Omental fat pad (tissue), 4 donors: Measurements from ENCODE around the gene AGBL1. TPM values are rescaled to one million over a fixed set of nuclear protein-coding genes. Genes with fewer than 3 reads are reported as not detected.

Source experiments
- ATAC-seq: fragments of 150-250 bp; one replicate; pipeline ENCODE4 v1.9.1; 2016; ENCODE audit warnings: mild to moderate bottlenecking, moderate library complexity; ENCODE audit not compliant: low FRiP score
- DNase-seq: peaks from one replicate; pipeline ENCODE4 v3.0.0-alpha.2; 2019; ENCODE audit warnings: low spot score
- CTCF ChIP-seq, 3 donors: fragments of 450-650 bp; IDR thresholded peaks; one replicate each; pipeline ENCODE4 v1.5.1; 2016 to 2017; ENCODE audit warnings: antibody characterized with exemption in 3 of 3, mild to moderate bottlenecking in 3 of 3, moderate library complexity in 2 of 3
- total RNA-seq, 4 donors: library from RNA; depleted of rRNA; stranded (reverse); fragments of >200 nt; gene quantifications; one replicate each; pipeline ENCODE4 v1.1.0, GENCODE V29; 2016

Gene AGBL1
- total RNA-seq, 4 donors from 2014 or later, result not detected

GRCh38 chr15:86541540-86541939 lies 461.9 kb downstream of the AGBL1 start:
- no peak for TF ChIP-seq CTCF (IDR thresholded peaks at IDR 0.05)
- DNase-seq (no peak), ATAC-seq (no peak)

- TF ChIP-seq CTCF (IDR thresholded peaks at IDR 0.05), result no peak
- DNase-seq (no peak), ATAC-seq (no peak)
These were observed 470.4 kb downstream of the AGBL1 start for GRCh38 chr15:86550075-86550474.

GRCh38 chr15:86553108-86553507 lies 473.4 kb downstream of the AGBL1 start:
- no peak for ATAC-seq
- no peak for TF ChIP-seq CTCF (IDR thresholded peaks at IDR 0.05)
- no peak for DNase-seq

- TF ChIP-seq CTCF (IDR thresholded peaks at IDR 0.05), result no peak
These were observed 475.4 kb downstream of the AGBL1 start for GRCh38 chr15:86555098-86555497.

GRCh38 chr15:86555939-86556338 lies 476.3 kb downstream of the AGBL1 start:
- no peak for DNase-seq

More at GRCh38 chr15:86555098-86555497, 475.4 kb downstream of the AGBL1 start:
- ATAC-seq (no peak), DNase-seq (no peak)

GRCh38 chr15:86556396-86557017 lies 476.8 kb downstream of the AGBL1 start:
- DNase-seq (no peak), ATAC-seq (no peak)
- no peak for TF ChIP-seq CTCF (IDR thresholded peaks at IDR 0.05)

More at GRCh38 chr15:86555939-86556338, 476.3 kb downstream of the AGBL1 start:
- TF ChIP-seq CTCF (IDR thresholded peaks at IDR 0.05), result no peak
- no peak for ATAC-seq

GRCh38 chr15:86557018-86557550 lies 477.4 kb downstream of the AGBL1 start:
- DNase-seq (no peak), ATAC-seq (no peak)
- TF ChIP-seq CTCF (IDR thresholded peaks at IDR 0.05), result no peak
